ENCODE results near the gene DACH1.

DNA sequence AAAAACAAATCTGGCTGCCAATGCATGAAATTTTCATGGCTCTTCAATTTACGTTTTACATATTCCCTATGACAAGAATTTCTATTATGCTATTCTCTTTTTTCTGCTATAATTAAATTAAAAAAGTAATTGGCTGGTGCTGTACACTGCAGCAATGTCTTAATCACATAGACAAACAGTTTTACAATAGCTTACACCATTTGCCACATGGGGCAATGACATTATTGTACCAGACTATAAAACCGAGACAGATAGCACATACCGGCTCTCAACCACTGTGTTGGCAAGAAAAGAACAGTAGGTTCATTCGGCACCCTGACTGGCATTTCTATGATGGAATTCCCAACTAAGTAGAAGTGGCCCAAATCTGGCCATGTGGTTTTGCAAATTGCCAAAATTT is 67.7 kb downstream of the DACH1 start:
- TF ChIP-seq EZH2 (IDR thresholded peaks at IDR 0.05; ENCODE audit: borderline replicate concordance, low read depth, low read length, poor library complexity, severe bottlenecking): no peak
- TF ChIP-seq, protein P1, sequence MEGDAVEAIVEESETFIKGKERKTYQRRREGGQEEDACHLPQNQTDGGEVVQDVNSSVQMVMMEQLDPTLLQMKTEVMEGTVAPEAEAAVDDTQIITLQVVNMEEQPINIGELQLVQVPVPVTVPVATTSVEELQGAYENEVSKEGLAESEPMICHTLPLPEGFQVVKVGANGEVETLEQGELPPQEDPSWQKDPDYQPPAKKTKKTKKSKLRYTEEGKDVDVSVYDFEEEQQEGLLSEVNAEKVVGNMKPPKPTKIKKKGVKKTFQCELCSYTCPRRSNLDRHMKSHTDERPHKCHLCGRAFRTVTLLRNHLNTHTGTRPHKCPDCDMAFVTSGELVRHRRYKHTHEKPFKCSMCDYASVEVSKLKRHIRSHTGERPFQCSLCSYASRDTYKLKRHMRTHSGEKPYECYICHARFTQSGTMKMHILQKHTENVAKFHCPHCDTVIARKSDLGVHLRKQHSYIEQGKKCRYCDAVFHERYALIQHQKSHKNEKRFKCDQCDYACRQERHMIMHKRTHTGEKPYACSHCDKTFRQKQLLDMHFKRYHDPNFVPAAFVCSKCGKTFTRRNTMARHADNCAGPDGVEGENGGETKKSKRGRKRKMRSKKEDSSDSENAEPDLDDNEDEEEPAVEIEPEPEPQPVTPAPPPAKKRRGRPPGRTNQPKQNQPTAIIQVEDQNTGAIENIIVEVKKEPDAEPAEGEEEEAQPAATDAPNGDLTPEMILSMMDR (conservative IDR thresholded peaks at IDR 0.05; ENCODE audit: low read depth, low read length): no peak
